Measurements from ENCODE around the gene FYCO1.

DNA sequence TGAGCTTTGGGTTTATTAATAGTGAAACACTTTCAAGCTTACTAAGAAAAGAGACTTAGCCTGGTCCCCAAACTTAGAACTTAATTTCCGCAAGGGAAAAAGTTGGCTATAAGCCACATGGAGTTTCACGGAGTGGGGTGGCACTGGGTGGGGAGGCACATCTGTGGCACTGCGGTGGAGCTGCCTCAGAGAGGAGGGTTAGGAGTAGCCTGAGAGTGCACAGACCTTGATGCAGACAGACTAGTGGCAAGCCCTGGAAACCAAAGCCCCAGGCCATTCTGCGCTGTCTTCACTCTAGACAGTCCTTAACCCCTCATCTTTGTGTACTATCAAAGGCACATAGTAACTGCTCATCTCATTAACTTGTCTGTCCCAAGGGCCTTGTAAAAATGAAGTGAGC lies 30.4 kb downstream of the FYCO1 start:
- TF ChIP-seq, protein P1, sequence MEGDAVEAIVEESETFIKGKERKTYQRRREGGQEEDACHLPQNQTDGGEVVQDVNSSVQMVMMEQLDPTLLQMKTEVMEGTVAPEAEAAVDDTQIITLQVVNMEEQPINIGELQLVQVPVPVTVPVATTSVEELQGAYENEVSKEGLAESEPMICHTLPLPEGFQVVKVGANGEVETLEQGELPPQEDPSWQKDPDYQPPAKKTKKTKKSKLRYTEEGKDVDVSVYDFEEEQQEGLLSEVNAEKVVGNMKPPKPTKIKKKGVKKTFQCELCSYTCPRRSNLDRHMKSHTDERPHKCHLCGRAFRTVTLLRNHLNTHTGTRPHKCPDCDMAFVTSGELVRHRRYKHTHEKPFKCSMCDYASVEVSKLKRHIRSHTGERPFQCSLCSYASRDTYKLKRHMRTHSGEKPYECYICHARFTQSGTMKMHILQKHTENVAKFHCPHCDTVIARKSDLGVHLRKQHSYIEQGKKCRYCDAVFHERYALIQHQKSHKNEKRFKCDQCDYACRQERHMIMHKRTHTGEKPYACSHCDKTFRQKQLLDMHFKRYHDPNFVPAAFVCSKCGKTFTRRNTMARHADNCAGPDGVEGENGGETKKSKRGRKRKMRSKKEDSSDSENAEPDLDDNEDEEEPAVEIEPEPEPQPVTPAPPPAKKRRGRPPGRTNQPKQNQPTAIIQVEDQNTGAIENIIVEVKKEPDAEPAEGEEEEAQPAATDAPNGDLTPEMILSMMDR (conservative IDR thresholded peaks at IDR 0.05; ENCODE audit: low read depth, low read length) = no peak
- TF ChIP-seq EZH2 (IDR thresholded peaks at IDR 0.05; ENCODE audit: low read length, unreplicated experiment) = no peak

Measured in PC-3 (cell line).